SK-N-SH (cell line): ENCODE data around the gene LRP1-AS. TPM values are rescaled to one million over a fixed set of nuclear protein-coding genes. Genes with fewer than 3 reads are reported as not detected.

Experiments used
- CTCF ChIA-PET: fragments of 300-600, 350-600 bp; formaldehyde crosslinking; extraction: SDS; loops from one replicate; lab custom pipeline; 2021; lab: Yijun Ruan, JAX
- POLR2A ChIA-PET: fragments of 350-600 bp; sonication (Branson Sonifier 250); formaldehyde crosslinking; extraction: SDS; loops from one replicate; lab custom pipeline; 2020; ENCODE audit warnings: antibody characterized with exemption, inconsistent platforms; lab: Yijun Ruan, JAX
- DNase-seq: peaks from one replicate; pipeline ENCODE4 v3.0.0; 2012
- H2AFZ ChIP-seq: fragments of 200-600 bp; sonication (generic); 2 replicates; pipeline ENCODE4 v1.8.1; 2016; ENCODE audit warnings: antibody characterized with exemption, mild to moderate bottlenecking, low read depth
- H3F3A ChIP-seq: fragments of 200-600 bp; sonication (generic); replicated peaks from 2 replicates; pipeline ENCODE3; 2016; ENCODE audit warnings: antibody characterized with exemption, mild to moderate bottlenecking; ENCODE audit not compliant: insufficient read depth
- H3K27ac ChIP-seq, 2 experiments: fragments of 200-500 bp in 1 of 2; fragments of 200-600 bp in 1 of 2; sonication (Bioruptor generic) in 1 of 2; sonication (generic), shearing (Covaris generic) in 1 of 2; 2 replicates each; pipeline versions ENCODE4 v1.5.1 to v1.6.1; 2014 to 2016; ENCODE audit warnings: low read depth in 2 of 2, inconsistent platforms in 1 of 2, low read length in 1 of 2, mild to moderate bottlenecking in 1 of 2, mixed read lengths in 1 of 2
- H3K27me3 ChIP-seq: fragments of 200-600 bp; sonication (generic), shearing (Covaris generic); 2 replicates; pipeline ENCODE4 v1.6.1; 2016; ENCODE audit warnings: mixed run types; ENCODE audit not compliant: insufficient read depth
- H3K36me3 ChIP-seq, 2 experiments: fragments of 200-500 bp in 1 of 2; fragments of 200-600 bp in 1 of 2; sonication (Bioruptor generic) in 1 of 2; sonication (generic) in 1 of 2; replicated peaks in 1 of 2; 2 replicates each; pipeline versions ENCODE3 to v1.5.1; 2014 to 2016; ENCODE audit warnings: low read length in 1 of 2, mild to moderate bottlenecking in 1 of 2; ENCODE audit not compliant: insufficient read depth in 2 of 2, control insufficient read depth in 1 of 2
- H3K4me1 ChIP-seq, 2 experiments: fragments of 200-500 bp in 1 of 2; fragments of 200-600 bp in 1 of 2; sonication (Bioruptor generic) in 1 of 2; sonication (generic), shearing (Covaris generic) in 1 of 2; 2 replicates each; pipeline versions ENCODE4 v1.5.1 to v1.6.1; 2014 to 2016; ENCODE audit warnings: low read depth in 1 of 2, low read length in 1 of 2, mixed run types in 1 of 2; ENCODE audit not compliant: insufficient read depth in 2 of 2, control insufficient read depth in 1 of 2
- H3K4me2 ChIP-seq: fragments of 200-600 bp; sonication (generic), shearing (Covaris generic); 2 replicates; pipeline ENCODE4 v1.6.1; 2017; ENCODE audit warnings: mixed run types
- H3K4me3 ChIP-seq, 2 experiments: fragments of 200-500 bp in 1 of 2; fragments of 200-600 bp in 1 of 2; sonication (Bioruptor generic) in 1 of 2; sonication (generic), shearing (Covaris generic) in 1 of 2; 2 replicates each; pipeline versions ENCODE4 v1.5.1 to v1.8.1; 2014 to 2016; ENCODE audit warnings: low read depth in 2 of 2, inconsistent platforms in 1 of 2, low read length in 1 of 2, mild to moderate bottlenecking in 1 of 2, mixed read lengths in 1 of 2, moderate library complexity in 1 of 2
- H3K79me2 ChIP-seq: fragments of 200-600 bp; sonication (generic); 2 replicates; pipeline ENCODE4 v1.8.1; 2017; ENCODE audit warnings: mild to moderate bottlenecking; ENCODE audit not compliant: insufficient read depth
- H3K9ac ChIP-seq: fragments of 200-600 bp; sonication (generic); 2 replicates; pipeline ENCODE4 v1.6.1; 2017; ENCODE audit warnings: mixed run types
- H3K9me2 ChIP-seq: fragments of 200-600 bp; sonication (generic); 2 replicates; pipeline ENCODE4 v1.6.1; 2017; ENCODE audit warnings: mixed run types
- H3K9me3 ChIP-seq: fragments of 200-600 bp; sonication (generic); 2 replicates; pipeline ENCODE4 v1.6.1; 2017; ENCODE audit warnings: mixed run types, mild to moderate bottlenecking, moderate library complexity
- H4K20me1 ChIP-seq: fragments of 200-600 bp; sonication (generic); 2 replicates; pipeline ENCODE4 v1.6.1; 2017; ENCODE audit warnings: mild to moderate bottlenecking, mixed run types; ENCODE audit not compliant: insufficient read depth
- CHD2 ChIP-seq: fragments of 150-350 bp; IDR thresholded peaks from 2 replicates; pipeline ENCODE4 v1.6.1; 2018; ENCODE audit warnings: low read length; ENCODE audit not compliant: partially characterized antibody
- EP300 ChIP-seq, 2 experiments: IDR thresholded peaks; 2 replicates each; pipeline versions ENCODE4 v1.4.0 to v1.6.1; 2012; ENCODE audit warnings: borderline replicate concordance in 1 of 2, low read depth in 1 of 2, low read length in 1 of 2
- GATA2 ChIP-seq: sonication (generic); formaldehyde crosslinking; IDR thresholded peaks from 2 replicates; pipeline ENCODE4 v1.5.0; 2020; ENCODE audit warnings: mild to moderate bottlenecking, missing genetic modification reagents
- MEF2A ChIP-seq: IDR thresholded peaks from 2 replicates; pipeline ENCODE4 v1.4.0; 2012; ENCODE audit warnings: low read depth, borderline replicate concordance
- MXI1 ChIP-seq: IDR thresholded peaks from 2 replicates; pipeline ENCODE4 v1.6.1; 2012; ENCODE audit warnings: mild to moderate bottlenecking, low read depth, low read length, improper control_type of control experiment
- NFIC ChIP-seq: IDR thresholded peaks from 2 replicates; pipeline ENCODE4 v1.4.0; 2012; ENCODE audit warnings: borderline replicate concordance
- POLR2AphosphoS5 ChIP-seq: IDR thresholded peaks from 2 replicates; pipeline ENCODE4 v1.6.1; 2012; ENCODE audit warnings: low read depth, low read length
- RCOR1 ChIP-seq: fragments of 150-350 bp; IDR thresholded peaks from 2 replicates; pipeline ENCODE4 v1.6.1; 2017; ENCODE audit warnings: antibody characterized with exemption, low read length
- RXRA ChIP-seq: IDR thresholded peaks from 2 replicates; pipeline ENCODE4 v1.4.0; 2012; ENCODE audit warnings: low read depth, mild to moderate bottlenecking, borderline replicate concordance
- TAF1 ChIP-seq: IDR thresholded peaks from 2 replicates; pipeline ENCODE4 v1.6.1; 2012; ENCODE audit warnings: low read depth, mild to moderate bottlenecking, low read length, moderate library complexity, borderline replicate concordance
- USF2 ChIP-seq: fragments of 150-350 bp; IDR thresholded peaks from 2 replicates; pipeline ENCODE4 v1.6.1; 2017; ENCODE audit warnings: antibody characterized with exemption, low read length, low read depth, borderline replicate concordance
- ZBTB33 ChIP-seq: IDR thresholded peaks from 2 replicates; pipeline ENCODE4 v1.4.0; 2012; ENCODE audit warnings: low read depth, borderline replicate concordance
- WGBS: methylation state at CpG from one replicate; pipeline ENCODE4 v1.1.6; 2017; ENCODE audit warnings: low lambda C conversion rate; 5-methylcytosine and 5-hydroxymethylcytosine counted together
- polyA plus RNA-seq, 3 experiments: library from polyadenylated mRNA; depleted of rRNA; stranded (reverse); fragments of >200 nt; gene quantifications; 2 replicates each; pipeline ENCODE4 v1.2.3, GENCODE V29; 2012
- TF ChIP-seq, protein P1 (sequence below): IDR thresholded peaks from 2 replicates; pipeline ENCODE4; 2012

Gene LRP1-AS
- polyA plus RNA-seq, 1 of the 3 experiments (the other 2 are of a cell fraction) = not detected

- Histone ChIP-seq H3K27ac (peak overlapping the region in 1 of 2 experiments; percentile 62; a peak in 1 of 4 replicates), H3K27me3 (no peaks in the 10 kb centered on the region)
Measured at GRCh38 chr12:57158186-57158585, 10.8 kb upstream of the LRP1-AS start.

More at GRCh38 chr12:57158186-57158585, 10.8 kb upstream of the LRP1-AS start:
- no peak overlapping the region for H3K4me2 ChIP-seq
- H2AFZ ChIP-seq = no peak overlapping the region
- CTCF ChIA-PET = interaction anchor here (1.1 to 33.3 kb wide), 6 partner anchors 20 to 46 kb away, joined by 3 to 616 read pairs (median 6); no protein-coding TSS in a partner anchor
- no peaks in the 10 kb centered on the region for H4K20me1 ChIP-seq
- whole genome bisulfite sequencing = 97% methylated on average over 11 of the region's 16 CpGs
- no peak overlapping the region for H3K9ac ChIP-seq
- H3K79me2 ChIP-seq = no peaks in the 10 kb centered on the region
- H3K9me3 ChIP-seq = no peaks in the 10 kb centered on the region
- no peak for DNase-seq
- H3K9me2 ChIP-seq = no peaks in the 10 kb centered on the region
- peaks cover 4 to 36% of the 10 kb centered on the region in 2 experiments; a peak in 3 of 4 replicates for H3K4me1 ChIP-seq
- H3K4me3 ChIP-seq = no peak overlapping the region
- POLR2A ChIA-PET = no interaction called here
- TF ChIP-seq TAF1 (no peak), CHD2 (no peak), MXI1 (no peak), MEF2A (no peak), GATA2 (CRISPR knock-in tag) (no peak), ZBTB33 (no peak), RXRA (no peak), POLR2AphosphoS5 (no peak), NFIC (no peak), EP300 (IDR thresholded peaks at IDR 0.05; ENCODE audit: borderline replicate concordance in 1 of 2, low read depth in 1 of 2, low read length in 1 of 2) (no peak), USF2 (no peak), RCOR1 (no peak)
- TF ChIP-seq, protein P1, sequence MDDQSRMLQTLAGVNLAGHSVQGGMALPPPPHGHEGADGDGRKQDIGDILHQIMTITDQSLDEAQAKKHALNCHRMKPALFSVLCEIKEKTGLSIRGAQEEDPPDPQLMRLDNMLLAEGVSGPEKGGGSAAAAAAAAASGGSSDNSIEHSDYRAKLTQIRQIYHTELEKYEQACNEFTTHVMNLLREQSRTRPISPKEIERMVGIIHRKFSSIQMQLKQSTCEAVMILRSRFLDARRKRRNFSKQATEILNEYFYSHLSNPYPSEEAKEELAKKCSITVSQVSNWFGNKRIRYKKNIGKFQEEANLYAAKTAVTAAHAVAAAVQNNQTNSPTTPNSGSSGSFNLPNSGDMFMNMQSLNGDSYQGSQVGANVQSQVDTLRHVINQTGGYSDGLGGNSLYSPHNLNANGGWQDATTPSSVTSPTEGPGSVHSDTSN = no peak
- H3F3A ChIP-seq = no peaks in the 10 kb centered on the region
- H3K36me3 ChIP-seq = peaks cover 43 to 76% of the 10 kb centered on the region in 2 experiments
